NT2/D1 (cell line): Measurements from ENCODE around the gene KANSL1L.

Source experiments
- DNase-seq: peaks from one replicate; pipeline ENCODE4 v3.0.0-alpha.2; 2011; ENCODE audit warnings: low read depth, low spot score
- H3K27me3 ChIP-seq: 2 replicates; pipeline ENCODE4 v1.6.0; 2011; ENCODE audit warnings: mild to moderate bottlenecking; ENCODE audit not compliant: insufficient read length, insufficient read depth
- H3K36me3 ChIP-seq: 2 replicates; pipeline ENCODE4 v1.6.1; 2011; ENCODE audit warnings: mild to moderate bottlenecking, low read length, mixed read lengths; ENCODE audit not compliant: insufficient read depth, insufficient read length
- H3K4me1 ChIP-seq: 2 replicates; pipeline ENCODE4 v1.5.1; 2011; ENCODE audit not compliant: insufficient read depth, insufficient read length
- H3K4me3 ChIP-seq: 2 replicates; pipeline ENCODE4 v1.5.1; 2011; ENCODE audit warnings: low read depth; ENCODE audit not compliant: insufficient read length
- H3K9ac ChIP-seq: 2 replicates; pipeline ENCODE4 v1.6.0; 2011; ENCODE audit warnings: low read depth; ENCODE audit not compliant: insufficient read length
- H3K9me3 ChIP-seq: 2 replicates; pipeline ENCODE4 v1.5.1; 2011; ENCODE audit warnings: mild to moderate bottlenecking, low read length; ENCODE audit not compliant: insufficient read depth
- SUZ12 ChIP-seq: IDR thresholded peaks from 2 replicates; pipeline ENCODE4 v1.6.1; 2011; ENCODE audit not compliant: insufficient read length, insufficient read depth; ENCODE audit errors: extremely low read depth
- YY1 ChIP-seq: IDR thresholded peaks from 2 replicates; pipeline ENCODE4 v1.6.1; 2011; ENCODE audit not compliant: insufficient read length, insufficient read depth
- ZNF274 ChIP-seq: IDR thresholded peaks from 2 replicates; pipeline ENCODE4 v1.6.1; 2011; ENCODE audit warnings: mild to moderate bottlenecking, low read depth, low read length

The KANSL1L gene

DNA sequence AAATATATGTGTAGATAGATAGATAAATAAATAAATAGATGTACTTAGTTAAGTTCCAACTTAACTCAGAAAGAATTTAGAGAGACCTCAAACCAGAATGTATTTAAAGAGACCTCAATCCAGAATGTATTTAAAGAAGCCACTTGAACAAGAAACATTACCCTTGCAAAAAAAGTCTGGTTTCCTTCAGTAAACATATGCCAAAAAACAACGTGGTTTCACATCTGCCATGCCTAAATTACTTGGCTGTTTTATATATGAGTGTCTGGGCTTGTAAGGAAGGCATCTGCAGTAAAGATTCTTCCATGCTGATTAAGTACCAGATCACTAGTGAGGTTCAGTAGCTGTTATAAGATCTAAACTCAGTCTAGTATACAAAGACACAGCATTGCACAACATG is 197.9 kb downstream of the KANSL1L start:
- TF ChIP-seq YY1, result no peak
- no peak for TF ChIP-seq ZNF274
- TF ChIP-seq SUZ12, result no peak
- H3K4me1 ChIP-seq, result no peaks in the 10 kb centered on the region
- H3K27me3 ChIP-seq, result no peaks in the 10 kb centered on the region
- no peaks in the 10 kb centered on the region for H3K36me3 ChIP-seq
- H3K9me3 ChIP-seq, result no peaks in the 10 kb centered on the region
- DNase-seq, result no peak
- no peak overlapping the region for H3K9ac ChIP-seq
- H3K4me3 ChIP-seq, result no peak overlapping the region
